Stimulated activated CD8-positive, alpha-beta memory T cell treated with anti-CD3 and anti-CD28 coated beads, Interleukin-7, amount 100 ng/mL, for 24 hours (primary cell): ENCODE measurements around the gene EVL.
"Not testable (repeated sequence)": the region's sequence is repeated elsewhere in the genome, so short reads cannot be mapped to it uniquely, and the experiment has no call there.

Source experiments
- DNase-seq: peaks from one replicate; pipeline ENCODE4 v3.0.0-alpha.2; 2020; ENCODE audit warnings: low read depth

Gene EVL, protein sequence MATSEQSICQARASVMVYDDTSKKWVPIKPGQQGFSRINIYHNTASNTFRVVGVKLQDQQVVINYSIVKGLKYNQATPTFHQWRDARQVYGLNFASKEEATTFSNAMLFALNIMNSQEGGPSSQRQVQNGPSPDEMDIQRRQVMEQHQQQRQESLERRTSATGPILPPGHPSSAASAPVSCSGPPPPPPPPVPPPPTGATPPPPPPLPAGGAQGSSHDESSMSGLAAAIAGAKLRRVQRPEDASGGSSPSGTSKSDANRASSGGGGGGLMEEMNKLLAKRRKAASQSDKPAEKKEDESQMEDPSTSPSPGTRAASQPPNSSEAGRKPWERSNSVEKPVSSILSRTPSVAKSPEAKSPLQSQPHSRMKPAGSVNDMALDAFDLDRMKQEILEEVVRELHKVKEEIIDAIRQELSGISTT

DNA sequence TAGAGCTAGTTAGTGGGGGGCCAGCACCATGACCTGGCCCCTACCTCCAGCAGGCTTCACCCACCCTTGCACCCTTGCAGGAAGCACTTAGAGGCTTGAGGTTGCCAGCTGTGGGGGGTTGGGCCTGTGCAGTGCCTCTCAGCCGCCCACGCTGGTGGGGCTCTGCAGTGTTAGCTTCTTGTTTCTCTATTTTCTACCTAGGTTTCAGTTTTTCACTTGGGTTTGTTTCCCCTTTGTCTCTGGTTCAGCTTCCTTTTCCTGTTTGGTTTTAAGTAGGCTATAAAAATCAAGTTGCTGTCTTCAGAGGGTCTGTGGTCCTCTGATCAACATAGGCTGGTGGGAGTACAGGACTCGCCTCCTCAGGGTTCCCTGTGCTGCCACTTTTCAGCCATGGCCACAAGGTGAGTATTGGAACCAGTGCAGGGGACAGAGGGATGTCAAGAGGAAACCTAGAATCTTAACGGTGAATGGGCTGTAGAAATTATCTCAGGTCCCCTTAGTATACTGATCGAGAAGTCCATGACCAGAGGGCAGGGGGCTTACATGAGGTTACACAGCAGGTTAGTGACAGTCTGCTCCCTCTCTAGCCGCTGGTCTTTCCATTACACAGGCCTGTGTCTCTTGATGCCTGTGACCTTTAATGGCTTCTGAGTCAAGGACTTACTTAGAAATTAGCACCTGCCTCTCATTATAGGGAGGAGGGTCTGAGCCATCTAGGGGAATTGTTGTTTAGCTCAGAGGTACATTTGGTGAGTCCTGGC, at the start of gene EVL:
Gene EVL, plus strand, starts transcription at position 312 of the 761 bp plus-strand sequence. Its CDS starts 79 bp downstream, at position 391.
- DNase-seq, result no peak

DNA sequence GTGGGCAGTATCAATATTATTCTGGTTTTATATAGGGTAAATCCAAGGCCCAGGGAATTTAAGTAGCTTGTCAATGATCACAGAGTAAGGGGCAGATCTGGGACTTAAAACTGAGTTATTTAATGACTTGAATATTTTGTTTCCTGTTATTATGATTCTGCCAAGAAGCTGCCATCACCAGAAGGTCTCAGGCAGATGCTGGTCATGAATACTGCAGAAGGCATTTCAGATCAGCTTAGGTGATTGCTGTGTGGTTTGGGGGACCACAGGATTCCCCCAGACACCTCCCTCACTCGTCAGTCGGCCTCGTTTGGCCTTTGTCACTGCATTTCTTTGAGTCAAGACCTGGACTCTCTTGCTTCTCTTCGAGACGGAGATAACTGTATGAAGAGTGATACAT, 47.7 kb upstream of the EVL start:
- DNase-seq, result no peak

DNA sequence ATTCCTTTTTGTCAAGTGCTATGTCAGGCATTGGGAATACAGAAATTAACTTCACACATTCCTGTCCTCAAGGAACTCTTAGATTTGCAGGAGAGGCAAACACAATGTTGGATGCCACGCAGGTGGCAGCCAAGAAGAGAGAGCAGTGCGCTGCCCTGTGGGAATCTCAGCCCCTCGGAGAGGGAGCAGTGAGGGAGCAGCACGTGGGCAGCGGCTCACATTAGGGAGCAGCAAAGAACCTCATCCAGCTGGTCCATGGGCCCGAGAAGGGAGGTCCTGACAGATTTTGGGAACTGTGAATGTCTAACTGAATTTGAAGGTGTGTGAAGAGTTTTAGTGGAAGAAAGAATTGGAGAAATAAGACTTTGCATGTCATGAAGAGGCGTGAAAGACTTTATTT, 47.2 kb upstream of the EVL start:
- DNase-seq, result no peak

DNA sequence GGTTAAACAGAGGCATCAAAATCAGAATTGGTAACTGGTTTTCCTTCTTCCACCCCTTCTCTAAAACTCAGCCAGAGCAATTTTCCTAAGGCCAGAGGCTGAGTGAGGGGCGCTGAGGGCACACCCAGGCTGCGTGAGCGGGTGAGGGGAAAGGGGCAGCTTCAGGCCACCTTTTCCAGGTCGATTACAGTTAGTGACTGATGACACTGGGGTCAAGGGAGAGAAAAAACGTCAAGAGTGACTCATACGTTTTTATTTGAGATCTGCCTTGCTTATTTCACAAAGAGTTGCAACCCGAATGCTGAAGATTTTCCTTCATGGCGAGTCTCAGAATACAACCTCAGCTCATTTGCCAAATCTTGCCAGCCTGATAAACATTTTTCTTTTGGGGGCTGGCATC, 46.7 kb upstream of the EVL start:
- DNase-seq, result no peak

DNA sequence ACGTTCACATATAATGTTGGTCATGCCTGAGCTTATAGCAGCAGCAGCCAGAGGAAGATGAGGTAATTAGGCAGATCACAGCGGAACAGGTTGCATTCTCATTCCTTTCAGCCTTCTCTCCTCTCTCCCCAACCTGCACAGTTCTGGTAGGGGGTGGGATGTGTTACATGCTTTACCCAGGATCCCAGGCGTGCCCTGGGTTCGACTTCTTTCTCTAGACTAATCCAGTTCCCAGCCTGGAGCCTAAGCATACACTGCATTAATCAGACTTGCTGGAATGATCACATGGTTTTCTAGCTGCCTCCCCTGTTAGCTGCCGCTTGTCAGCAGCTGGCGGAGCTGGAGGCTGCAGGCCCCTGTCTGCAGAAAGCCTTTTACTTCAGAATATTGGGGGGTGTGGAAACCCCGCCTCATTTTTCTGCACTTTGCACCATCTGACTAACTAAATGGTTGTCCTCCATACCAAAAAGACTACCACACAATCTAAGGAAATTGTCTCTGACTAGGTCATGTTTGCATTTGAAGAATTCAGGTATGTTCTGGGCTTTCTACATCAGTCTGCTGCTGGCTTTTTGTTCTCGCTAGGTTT, 46.0 kb upstream of the EVL start:
- no peak for DNase-seq

DNA sequence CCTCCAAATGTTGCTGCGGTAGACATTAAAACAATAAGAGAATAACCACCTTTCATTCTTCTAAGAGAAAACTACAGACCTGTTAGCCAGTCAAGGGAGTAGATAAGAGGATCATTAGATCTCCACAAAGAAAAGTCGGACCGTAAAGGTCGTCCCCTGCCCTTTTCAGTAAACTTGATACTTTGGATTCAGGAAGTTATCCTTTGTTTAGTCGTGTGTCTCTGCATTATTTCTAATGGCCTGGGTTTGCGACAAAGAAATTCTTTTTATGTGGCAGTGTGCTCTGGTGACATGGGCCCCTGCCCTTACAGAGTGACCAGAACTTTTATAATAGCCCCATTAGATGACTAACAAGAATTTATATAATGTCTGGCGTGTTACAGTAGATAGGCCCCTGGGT, 44.6 kb upstream of the EVL start:
- DNase-seq, result no peak

DNA sequence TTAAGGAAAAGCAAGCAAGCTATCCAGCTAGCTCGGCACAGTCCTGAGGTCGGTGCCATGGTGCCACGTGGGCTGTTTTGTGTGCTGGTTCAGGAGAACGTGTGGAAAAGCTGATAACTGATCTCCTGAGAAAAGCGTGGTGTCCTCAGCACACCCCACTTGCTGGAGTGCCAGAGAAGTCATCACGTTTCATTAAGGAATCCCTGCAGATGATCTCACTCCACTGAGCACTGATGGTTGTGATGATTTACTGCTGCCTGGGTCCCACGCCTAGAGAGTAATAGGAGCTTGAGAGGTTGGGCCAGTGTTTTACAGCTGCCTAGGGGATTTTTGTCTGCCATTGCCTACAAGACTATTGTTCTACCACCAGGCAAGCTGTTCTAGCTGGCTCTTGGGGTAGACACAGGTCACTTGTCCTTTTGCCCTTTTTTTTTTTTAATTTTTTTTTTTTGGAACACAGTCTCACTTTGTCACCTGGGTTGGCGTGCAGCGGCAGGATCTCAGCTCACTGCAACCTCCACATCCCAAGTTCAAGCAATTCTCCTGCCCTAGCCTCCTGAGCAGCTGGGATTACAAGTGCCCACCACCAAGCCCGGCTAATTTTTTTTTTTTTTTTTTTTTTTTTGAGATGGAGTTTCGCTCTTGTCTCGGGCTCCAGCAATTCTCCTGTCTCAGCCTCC, 42.3 kb upstream of the EVL start:
- DNase-seq, result no peak

DNA sequence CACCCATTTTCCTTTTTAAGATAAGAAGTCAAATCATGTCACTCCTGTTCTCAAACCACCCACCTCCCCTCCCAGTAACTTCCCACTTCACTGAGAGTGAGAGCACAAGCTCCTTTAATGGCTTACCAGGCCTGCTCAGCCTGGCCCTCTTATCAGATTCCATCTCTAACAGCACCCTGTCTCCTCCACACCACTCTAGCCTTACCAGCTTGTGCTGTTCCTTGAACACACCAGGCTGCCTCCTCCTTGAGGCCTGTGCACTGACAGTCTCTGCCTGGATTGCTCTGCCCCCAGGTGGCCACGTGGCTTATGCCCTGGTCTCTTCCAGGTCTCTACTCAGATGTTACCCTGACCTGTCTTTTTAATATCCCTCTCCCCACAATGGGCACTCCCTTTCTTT, 40.1 kb upstream of the EVL start:
- DNase-seq, result no peak

DNA sequence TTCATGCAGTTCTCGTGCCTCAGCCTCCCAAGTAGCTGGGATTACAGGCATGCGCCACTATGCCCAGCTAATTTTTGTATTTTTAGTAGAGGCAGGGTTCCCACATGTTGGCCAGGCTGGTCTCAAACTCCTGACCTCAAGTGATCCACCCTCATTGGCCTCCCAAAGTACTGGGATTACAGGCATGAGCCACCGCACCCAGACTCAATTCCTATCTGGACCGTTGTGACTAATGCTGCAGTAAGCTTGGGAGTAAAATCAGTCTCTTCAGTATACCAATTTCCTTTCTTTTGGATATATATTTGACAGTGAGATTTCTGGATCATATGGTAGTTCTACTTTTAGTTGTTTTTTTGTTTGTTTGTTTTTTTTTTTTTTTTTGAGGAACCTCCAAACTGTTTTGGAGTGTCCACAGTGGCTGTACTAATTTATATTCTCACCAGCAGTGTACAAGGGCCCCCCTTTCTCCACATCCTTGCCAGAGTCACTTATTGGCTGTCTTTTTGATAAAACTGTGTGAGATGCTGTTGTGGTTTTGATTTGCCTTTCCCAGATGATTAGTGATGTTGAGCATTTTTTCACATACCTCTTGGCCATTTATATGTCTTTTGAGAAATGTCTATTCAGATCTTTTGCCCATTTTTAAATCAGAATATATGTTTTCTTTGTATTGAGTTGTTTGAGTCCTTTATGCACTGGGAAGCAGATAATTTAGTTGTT, 37.3 kb upstream of the EVL start:
- no peak for DNase-seq

DNA sequence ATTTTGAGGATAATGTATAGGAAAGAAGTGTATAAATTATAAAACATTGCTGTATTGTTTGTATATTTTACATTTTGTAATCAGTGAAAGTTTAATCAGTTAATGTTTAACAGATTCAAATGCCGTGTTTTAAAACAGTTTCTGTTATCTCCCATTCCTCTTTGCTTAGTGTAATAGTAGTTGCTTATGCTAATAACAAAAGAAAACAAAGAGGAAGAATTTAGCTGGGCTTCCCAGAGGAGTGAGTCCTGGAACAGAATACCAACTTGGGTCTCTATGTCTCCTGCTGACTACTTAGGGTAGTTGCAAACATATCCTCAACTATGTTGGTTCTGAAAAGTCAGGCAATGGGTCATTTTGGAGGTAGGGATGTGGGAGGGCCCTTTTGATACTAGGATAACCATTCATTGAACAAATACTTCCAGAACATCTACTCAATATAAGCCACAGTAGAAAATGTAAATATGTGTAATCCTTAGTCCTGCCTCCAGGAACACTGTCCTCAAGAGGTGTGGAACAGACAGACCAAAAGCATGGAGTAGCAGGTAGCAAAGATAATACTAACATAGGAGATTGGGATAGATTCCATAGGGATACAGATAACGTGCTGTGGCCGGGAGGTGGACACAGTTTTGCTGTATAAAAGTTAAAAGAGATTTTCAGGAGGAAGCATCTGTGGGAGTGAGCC, 36.1 kb upstream of the EVL start:
- no peak for DNase-seq

DNA sequence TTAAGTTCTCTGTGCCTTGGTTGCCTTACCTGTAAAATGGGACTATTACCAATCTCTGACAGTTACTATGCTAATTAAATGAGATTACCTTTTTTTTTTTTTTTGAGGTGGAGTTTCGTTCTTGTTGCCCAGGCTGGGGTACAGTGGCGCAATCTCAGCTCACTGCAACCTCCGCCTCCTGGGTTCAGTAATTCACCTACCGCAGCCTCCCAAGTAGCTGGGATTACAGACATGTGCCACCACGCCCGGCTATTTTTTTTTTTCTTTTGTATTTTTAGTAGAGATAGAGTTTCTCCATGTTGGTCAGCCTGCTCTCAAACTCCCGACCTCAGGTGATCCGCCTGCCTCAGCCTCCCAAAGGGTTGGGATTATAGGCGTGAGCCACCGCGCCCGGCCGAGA, 35.2 kb upstream of the EVL start:
- not testable (repeated sequence) for DNase-seq

DNA sequence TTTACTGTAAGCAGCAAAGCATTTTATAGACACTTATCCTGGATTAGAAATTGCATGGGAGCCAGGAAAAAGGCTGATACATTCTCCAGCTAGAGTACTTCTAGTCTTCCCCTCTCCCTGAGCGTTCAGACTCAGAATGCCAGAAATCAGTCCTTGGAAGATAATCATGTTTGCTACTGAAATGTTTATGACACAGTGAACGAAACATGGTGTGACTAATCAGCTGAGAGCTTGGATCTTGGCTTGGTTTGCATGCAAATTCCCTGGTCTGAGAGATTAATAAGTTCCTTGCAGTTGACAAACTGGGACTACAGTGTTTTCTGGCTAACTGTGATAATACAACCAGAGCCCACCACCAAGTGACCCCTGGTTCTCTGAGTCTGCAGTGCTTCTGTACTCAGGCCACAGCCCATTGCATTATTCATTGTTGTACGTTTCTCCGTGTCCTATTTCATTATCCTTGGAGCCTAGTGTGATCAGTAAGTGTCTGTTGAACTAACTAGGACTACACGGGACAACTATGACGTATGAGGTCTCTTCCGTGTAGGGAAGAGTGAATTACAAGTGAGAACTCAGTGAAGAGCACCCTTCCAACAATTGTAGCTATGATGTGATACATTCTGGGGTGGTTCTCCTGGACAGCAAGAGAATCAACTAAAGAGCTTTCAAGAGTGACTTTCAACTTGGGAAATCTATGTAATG, 34.6 kb upstream of the EVL start:
- DNase-seq, result no peak

DNA sequence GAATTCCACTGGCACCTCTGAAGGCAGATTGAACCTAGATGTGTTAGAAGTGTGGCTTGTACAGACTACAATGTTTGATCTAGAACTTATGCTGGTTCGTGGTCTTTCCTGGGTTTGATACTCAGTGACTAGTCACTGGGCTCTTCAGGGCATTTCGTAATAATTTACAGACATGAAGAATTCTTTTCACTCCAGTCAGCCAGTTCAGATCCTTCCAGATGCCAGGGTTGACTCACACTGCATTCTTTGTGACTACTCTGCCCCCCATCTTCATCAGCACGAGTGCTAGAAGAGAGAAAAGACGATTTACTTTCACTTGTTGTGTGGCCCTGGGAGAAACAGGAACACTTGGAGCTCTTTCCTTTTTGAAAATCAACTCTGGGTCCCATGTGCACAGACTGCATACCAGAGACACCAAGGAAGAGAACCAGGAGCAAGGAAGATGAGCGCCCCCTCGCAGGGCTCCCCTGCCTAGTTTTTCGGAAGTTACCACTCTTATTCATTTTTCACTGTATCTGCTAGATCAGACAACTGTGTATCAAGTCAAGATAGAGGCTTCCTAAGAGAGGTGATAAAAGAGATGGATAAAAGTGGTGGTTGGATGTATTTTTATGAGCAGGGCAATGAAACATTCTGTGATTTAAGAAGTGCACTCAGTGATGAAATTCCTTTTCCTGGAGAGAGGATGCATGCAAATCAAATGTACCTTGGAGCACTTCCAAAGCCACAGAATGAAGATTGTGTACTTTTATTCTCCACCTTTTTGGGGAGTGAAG, 33.5 kb upstream of the EVL start:
- no peak for DNase-seq

DNA sequence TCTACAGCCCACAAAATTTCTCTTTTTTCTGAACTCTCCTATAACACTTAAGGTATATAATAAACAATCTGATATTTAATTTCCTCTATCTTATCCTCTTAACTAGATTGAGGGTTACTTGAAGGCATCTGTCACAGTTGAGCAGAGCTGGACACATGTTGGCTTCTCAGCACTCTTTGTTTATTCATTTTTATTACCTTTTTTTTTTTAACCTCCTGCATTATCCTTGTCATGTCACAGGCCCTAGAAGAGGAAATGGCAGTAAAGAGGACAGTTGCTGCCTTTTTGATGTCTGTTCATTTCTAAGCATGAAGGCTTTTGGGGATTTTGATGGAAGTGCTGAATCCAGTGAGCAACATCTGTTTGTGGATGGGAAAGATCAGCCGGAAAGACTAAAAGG, 32.5 kb upstream of the EVL start:
- DNase-seq, result no peak

DNA sequence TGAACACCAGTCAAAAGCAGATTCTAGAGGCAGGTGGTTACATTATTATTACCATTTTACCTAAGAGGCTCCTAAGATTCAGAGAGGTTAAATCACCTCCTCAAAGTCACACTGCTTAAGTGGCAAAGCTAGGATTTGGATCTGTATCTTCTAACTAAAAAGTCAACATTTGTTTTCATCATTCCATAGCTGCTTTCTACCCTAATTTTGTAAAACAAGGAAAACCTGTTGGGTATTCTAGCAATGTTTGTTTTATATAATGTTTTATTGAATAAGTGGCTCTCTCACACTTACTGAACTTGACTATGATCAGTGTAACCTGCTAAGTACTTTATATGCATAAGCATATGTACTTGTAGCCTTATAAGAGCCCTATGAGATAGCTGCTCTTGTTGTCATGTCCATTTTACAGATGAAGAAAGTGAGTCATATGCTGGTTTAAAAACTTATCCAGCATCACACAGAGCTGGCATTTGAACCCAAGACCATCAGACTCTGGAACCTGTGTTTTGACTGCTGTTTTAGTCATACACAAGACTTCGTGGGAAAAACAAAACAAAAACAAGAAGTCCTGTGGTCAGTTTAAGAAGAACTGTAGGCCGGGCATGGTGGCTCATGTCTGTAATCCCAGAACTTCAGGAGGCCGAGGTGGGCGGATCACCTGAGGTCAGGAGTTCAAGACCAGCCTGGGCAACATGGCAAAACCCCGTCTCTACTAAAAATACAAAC, 31.7 kb upstream of the EVL start:
- no peak for DNase-seq

DNA sequence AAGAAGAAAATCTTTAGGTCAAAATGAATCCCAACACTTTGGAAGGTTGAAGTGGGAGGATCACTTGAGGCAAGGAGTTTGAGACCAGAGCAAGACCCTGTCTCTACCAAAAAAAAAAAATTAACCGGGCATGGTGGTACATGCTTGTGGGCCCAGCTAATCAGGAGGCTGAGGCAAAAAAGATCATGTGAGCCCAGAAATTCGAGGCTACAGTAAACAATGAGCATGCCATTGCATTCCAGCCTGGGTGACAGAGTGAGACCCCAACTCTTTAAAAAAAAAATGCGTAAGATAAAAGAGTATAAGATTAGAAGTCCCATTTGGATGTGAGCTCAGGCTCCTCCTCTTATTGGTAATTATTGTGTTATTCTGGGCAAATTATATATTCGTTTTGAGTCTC, 30.8 kb upstream of the EVL start:
- DNase-seq, result no peak

DNA sequence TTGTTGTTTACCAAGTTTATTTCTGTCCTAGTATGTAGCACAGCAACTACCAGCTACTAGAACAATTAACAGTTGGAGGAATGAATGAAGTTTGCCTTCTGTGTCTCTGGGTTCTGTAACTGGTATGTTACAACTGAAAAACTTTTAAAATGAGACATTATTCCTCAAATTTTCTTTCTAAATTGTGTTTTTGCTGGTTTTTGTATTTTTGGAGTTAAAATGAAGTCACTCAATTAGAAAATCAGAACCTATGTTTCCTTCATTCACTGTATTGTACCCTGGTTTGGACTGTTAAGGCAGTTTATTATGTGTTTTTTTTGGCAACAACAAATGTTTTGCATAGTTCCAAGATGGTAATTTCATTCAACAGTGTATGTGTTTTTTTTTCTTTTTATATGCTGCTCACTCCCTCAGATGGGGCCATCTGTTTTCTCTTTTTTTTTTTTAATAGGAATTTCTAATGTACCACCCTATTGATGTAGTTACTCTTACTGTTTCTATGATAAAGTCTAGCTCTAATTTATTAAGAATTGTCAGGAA, 30.2 kb upstream of the EVL start:
- DNase-seq, result no peak

DNA sequence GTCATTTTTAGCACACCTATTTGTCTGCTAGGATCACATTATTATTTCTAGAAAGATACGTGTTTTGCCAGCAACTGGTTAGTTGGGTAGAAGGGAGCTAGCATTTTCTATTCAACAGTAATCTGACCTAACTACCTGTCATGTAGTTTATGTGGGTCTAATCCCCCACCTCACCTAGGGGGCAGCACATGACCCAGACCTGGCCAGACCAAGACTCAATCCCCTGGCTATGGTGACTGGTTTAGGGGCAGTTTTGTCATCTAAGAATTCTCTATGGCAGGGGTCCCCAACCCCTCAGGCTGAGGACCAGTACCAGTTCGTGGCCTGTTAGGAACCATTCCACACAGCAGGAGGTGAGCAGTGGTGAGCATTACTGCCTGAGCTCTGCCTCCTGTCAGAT, 29.5 kb upstream of the EVL start:
- DNase-seq, result no peak

DNA sequence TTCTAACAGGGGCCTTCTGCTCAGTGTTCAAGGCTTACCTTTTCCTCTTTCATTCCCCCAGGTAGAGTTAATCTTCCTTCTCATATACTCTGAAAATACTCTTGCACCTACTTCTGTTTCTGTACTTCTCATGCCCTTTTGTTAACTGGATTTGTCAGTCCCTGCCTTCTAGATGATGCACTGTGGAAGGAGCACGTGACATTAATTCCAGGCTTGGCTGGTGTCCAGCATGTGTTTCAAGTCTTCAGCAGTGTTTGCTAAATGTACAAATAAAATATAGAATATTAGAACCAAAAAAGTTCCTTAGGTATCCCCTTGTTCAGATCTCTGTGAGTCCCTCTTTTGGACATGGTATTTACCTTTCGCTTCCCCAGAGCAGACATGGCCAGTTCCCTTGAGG, 27.9 kb upstream of the EVL start:
- no peak for DNase-seq
